Mucosa of rectum (tissue), 2 donors: ENCODE results near the gene MRPS5.
A peak's percentile ranks its signal among the peaks of the same experiment; 100 is the strongest.
"Not testable (repeated sequence)": the region's sequence is repeated elsewhere in the genome, so short reads cannot be mapped to it uniquely, and the experiment has no call there.

ENCODE experiments used
- H3K27ac ChIP-seq, 2 donors: one replicate each; pipeline ENCODE4 v1.7.0; 2013; ENCODE audit warnings: inconsistent platforms in 2 of 2, low read depth in 2 of 2, low read length in 2 of 2
- H3K27me3 ChIP-seq, 2 donors: one replicate each; pipeline ENCODE4 v1.7.0; 2013; ENCODE audit warnings: low read length in 2 of 2; ENCODE audit not compliant: control insufficient read depth in 2 of 2, insufficient read depth in 2 of 2
- H3K36me3 ChIP-seq, 2 donors: one replicate each; pipeline ENCODE4 v1.7.0; 2013; ENCODE audit warnings: low read length in 2 of 2; ENCODE audit not compliant: control insufficient read depth in 2 of 2, insufficient read depth in 2 of 2
- H3K4me1 ChIP-seq, 2 donors: one replicate each; pipeline ENCODE4 v1.7.0; 2013; ENCODE audit warnings: low read length in 2 of 2, mild to moderate bottlenecking in 1 of 2; ENCODE audit not compliant: control insufficient read depth in 2 of 2, insufficient read depth in 2 of 2
- H3K4me3 ChIP-seq, 2 donors: one replicate each; pipeline ENCODE4 v1.7.0; 2013; ENCODE audit warnings: low read length in 2 of 2
- H3K9ac ChIP-seq, 2 donors: one replicate each; pipeline ENCODE4 v1.7.0; 2013; ENCODE audit warnings: low read length in 2 of 2, low read depth in 1 of 2, mild to moderate bottlenecking in 1 of 2
- H3K9me3 ChIP-seq, 2 donors: one replicate each; pipeline ENCODE4 v1.7.0; 2013; ENCODE audit warnings: low read length in 2 of 2; ENCODE audit not compliant: control insufficient read depth in 2 of 2
- donor health status: healthy.
- donor health status: Normal muscosa, but diverticular disease.

MRPS5 gene

DNA sequence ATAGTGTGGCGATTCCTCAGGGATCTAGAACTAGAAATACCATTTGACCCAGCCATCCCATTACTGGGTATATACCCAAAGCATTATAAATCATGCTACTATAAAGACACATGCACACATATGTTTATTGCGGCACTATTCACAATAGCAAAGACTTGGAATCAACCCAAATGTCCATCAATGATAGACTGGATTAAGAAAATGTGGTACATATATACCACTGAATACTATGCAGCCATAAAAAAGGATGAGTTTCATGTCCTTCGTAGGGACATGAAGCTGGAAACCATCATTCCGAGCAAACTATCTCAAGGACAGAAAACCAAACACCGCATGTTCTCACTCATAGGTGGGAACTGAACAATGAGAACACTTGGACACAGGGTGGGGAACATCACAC, 23.3 kb downstream of the MRPS5 start:
- H3K36me3 ChIP-seq = peaks cover 20 to 43% of the 10 kb centered on the region in 2 donors
- H3K4me3 ChIP-seq, H3K27ac ChIP-seq, H3K27me3 ChIP-seq, H3K9ac ChIP-seq, H3K9me3 ChIP-seq, H3K4me1 ChIP-seq: not testable (repeated sequence)

- Histone ChIP-seq H3K4me1 (no peaks in the 10 kb centered on the region), H3K4me3 (no peak overlapping the region), H3K9me3 (no peaks in the 10 kb centered on the region), H3K36me3 (peaks cover 45 to 54% of the 10 kb centered on the region in 2 donors), H3K27me3 (no peaks in the 10 kb centered on the region), H3K27ac (no peak overlapping the region), H3K9ac (no peak overlapping the region)
Measured at GRCh38 chr2:95091885-95092555, 29.6 kb downstream of the MRPS5 start.

DNA sequence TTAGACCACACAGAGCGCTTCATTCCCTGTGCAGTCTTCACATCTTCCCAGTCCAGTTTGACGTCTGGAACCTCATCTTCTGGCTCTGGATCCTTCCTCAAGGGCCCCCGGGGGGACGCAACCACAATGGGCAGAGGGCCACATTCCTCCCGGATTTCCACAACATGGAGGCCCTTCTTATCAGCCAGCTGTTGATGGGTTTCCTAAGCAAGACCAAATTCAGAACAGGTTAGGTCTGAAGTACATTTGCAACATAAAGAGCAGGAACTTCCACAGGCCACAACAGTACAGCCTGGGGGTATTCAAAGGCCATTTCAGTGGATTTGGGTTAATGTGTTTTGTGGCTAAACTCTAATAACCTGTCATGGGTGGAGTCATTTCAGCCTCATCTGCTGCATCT, 34.2 kb downstream of the MRPS5 start:
- Histone ChIP-seq H3K27me3 (no peaks in the 10 kb centered on the region), H3K4me1 (no peaks in the 10 kb centered on the region), H3K9me3 (no peaks in the 10 kb centered on the region), H3K36me3 (peaks cover 55 to 59% of the 10 kb centered on the region in 2 donors), H3K27ac (no peak overlapping the region), H3K4me3 (no peak overlapping the region), H3K9ac (no peak overlapping the region)

GRCh38 chr2:95086017-95086416, 35.6 kb downstream of the MRPS5 start:
- Histone ChIP-seq H3K9ac (no peak overlapping the region), H3K9me3 (no peaks in the 10 kb centered on the region), H3K27me3 (no peaks in the 10 kb centered on the region), H3K27ac (no peak overlapping the region), H3K4me3 (no peak overlapping the region), H3K36me3 (peaks cover 41 to 46% of the 10 kb centered on the region in 2 donors), H3K4me1 (no peaks in the 10 kb centered on the region)

DNA sequence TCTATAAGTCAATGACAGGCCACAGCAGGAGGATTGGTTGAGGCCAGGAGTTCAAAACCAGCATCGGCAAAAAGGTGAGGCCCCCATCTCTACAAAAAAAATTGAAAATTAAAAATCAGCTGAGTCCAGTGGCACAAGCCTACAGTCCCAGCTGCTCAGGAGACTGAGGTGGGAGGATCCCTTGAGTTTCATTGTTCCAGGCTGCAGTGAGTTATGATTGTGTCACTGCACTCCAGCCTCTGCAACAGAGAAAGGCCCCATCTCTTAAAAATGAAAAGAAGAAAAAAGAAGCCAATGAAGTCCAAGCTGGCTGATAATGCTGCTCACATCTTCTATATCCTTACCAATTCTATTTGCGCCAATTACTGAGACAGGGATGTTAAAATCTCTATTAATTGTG, 39.1 kb downstream of the MRPS5 start:
- no peak overlapping the region for H3K4me3 ChIP-seq
- no peaks in the 10 kb centered on the region for H3K4me1 ChIP-seq
- no peaks in the 10 kb centered on the region for H3K9me3 ChIP-seq
- no peak overlapping the region for H3K27ac ChIP-seq
- H3K27me3 ChIP-seq = peaks cover under 1 to 2% of the 10 kb centered on the region in 2 donors
- peaks cover 19 to 22% of the 10 kb centered on the region in 2 donors for H3K36me3 ChIP-seq
- no peak overlapping the region for H3K9ac ChIP-seq

- no peak overlapping the region for H3K4me3 ChIP-seq
- no peaks in the 10 kb centered on the region for H3K9me3 ChIP-seq
- H3K27me3 ChIP-seq = peaks cover 3 to 4% of the 10 kb centered on the region in 2 donors
- no peak overlapping the region for H3K27ac ChIP-seq
- no peak overlapping the region for H3K9ac ChIP-seq
- H3K4me1 ChIP-seq = no peaks in the 10 kb centered on the region
- no peaks in the 10 kb centered on the region for H3K36me3 ChIP-seq
Measured at GRCh38 chr2:95079199-95079683, 42.4 kb downstream of the MRPS5 start.

- Histone ChIP-seq H3K27ac (no peak overlapping the region), H3K9ac (no peak overlapping the region), H3K27me3 (peaks cover 3 to 5% of the 10 kb centered on the region in 2 donors), H3K9me3 (no peaks in the 10 kb centered on the region), H3K36me3 (no peaks in the 10 kb centered on the region), H3K4me1 (no peaks in the 10 kb centered on the region), H3K4me3 (no peak overlapping the region)
Measured at GRCh38 chr2:95077861-95078603, 43.6 kb downstream of the MRPS5 start.

- Histone ChIP-seq H3K4me3 (no peak overlapping the region), H3K9ac (no peak overlapping the region), H3K27me3 (peaks cover 3 to 5% of the 10 kb centered on the region in 2 donors), H3K36me3 (no peaks in the 10 kb centered on the region), H3K4me1 (no peaks in the 10 kb centered on the region), H3K27ac (no peak overlapping the region), H3K9me3 (no peaks in the 10 kb centered on the region)
Measured at GRCh38 chr2:95077530-95077825, 44.1 kb downstream of the MRPS5 start.

GRCh38 chr2:95076705-95077529, 44.7 kb downstream of the MRPS5 start:
- Histone ChIP-seq H3K9ac (peak overlapping the region in 1 of 2 donors; percentile 53), H3K9me3 (no peaks in the 10 kb centered on the region), H3K27me3 (peaks cover 3 to 5% of the 10 kb centered on the region in 2 donors), H3K4me1 (no peaks in the 10 kb centered on the region), H3K4me3 (peak overlapping the region; percentile 63 to 65), H3K36me3 (no peaks in the 10 kb centered on the region), H3K27ac (no peak overlapping the region)
